HG03066 (cell line): ENCODE measurements around the gene HBZ.
"Not testable (repeated sequence)": the region's sequence is repeated elsewhere in the genome, so short reads cannot be mapped to it uniquely, and the experiment has no call there.

Experiments
- ATAC-seq: cut with Tn5 transposase; IDR thresholded peaks from one replicate; pipeline ENCODE4 v1.9.1; 2021; ENCODE audit warnings: low read depth; ENCODE audit not compliant: unreplicated experiment

HBZ gene

DNA sequence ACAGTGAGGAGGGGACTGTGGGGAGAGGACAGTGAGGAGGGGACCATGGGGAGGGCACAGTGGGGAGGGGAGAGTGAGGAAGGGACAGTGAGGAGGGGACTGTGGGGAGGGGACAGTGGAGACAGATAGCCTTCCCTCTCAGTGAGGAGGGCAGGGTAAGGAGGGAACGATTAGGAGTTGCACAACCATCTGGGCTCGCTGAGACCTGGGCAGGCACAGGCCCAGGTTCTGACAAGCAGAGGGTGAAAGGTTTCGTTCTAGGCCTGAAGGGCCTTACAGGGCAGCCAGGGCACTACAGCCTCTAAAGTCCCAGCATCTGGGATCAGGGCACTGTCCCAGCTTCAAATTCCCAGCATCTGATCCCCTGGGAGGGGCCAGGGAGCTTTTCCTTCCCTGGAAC, 11.3 kb downstream of the HBZ start:
- not testable (repeated sequence) for ATAC-seq

DNA sequence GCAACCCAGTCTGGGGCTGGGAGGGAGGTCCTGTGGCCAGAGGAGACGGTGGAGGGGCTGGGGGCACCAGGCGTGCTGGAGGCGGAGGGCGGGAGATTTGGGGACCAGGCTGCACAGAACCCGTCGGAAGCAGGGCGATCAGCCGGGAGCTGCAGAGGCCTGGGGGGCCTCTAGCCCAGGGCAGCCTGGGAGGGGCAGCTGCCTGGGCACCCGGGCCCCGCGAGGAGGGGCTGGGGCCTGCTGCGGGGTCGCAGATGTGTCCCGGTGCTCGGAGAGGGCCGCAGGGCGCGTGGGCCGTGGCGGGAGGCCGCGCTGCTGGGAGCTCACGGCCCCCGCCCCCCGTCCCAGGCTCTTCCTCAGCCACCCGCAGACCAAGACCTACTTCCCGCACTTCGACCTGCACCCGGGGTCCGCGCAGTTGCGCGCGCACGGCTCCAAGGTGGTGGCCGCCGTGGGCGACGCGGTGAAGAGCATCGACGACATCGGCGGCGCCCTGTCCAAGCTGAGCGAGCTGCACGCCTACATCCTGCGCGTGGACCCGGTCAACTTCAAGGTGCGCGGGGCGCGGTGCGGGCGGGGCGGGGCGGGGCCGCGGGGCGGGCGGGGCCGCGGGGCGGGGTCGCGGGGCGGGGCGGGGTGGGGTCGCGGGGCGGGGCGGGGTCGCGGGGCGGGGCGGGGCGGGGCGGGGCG, 11.8 kb downstream of the HBZ start:
- ATAC-seq: not testable (repeated sequence)

DNA sequence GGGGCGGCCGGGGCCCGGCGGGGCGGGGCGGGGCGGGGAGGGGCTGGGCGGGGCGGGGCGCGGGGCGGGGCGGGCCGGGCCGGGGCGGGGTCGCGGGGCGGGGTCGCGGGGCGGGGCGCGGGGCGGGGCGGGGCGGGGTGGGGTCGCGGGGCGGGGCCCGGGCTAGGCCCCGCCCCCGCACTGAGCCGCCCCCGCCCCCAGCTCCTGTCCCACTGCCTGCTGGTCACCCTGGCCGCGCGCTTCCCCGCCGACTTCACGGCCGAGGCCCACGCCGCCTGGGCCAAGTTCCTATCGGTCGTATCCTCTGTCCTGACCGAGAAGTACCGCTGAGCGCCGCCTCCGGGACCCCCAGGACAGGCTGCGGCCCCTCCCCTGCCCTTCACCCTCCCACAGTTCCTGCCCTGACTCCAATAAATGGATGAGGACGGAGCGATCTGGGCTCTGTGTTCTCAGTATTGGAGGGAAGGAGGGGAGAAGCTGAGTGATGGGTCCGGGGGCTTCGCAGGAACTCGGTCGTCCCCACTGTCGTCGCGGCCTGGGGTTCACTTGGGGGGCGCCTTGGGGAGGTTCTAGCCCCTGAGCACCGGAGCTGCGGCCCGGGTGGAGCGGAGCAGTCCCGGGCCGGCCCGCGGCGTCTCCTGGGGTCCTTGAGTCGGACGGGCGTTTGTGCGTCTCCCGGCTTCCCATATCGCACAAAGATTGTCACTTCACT, 12.5 kb downstream of the HBZ start:
- no peak for ATAC-seq

DNA sequence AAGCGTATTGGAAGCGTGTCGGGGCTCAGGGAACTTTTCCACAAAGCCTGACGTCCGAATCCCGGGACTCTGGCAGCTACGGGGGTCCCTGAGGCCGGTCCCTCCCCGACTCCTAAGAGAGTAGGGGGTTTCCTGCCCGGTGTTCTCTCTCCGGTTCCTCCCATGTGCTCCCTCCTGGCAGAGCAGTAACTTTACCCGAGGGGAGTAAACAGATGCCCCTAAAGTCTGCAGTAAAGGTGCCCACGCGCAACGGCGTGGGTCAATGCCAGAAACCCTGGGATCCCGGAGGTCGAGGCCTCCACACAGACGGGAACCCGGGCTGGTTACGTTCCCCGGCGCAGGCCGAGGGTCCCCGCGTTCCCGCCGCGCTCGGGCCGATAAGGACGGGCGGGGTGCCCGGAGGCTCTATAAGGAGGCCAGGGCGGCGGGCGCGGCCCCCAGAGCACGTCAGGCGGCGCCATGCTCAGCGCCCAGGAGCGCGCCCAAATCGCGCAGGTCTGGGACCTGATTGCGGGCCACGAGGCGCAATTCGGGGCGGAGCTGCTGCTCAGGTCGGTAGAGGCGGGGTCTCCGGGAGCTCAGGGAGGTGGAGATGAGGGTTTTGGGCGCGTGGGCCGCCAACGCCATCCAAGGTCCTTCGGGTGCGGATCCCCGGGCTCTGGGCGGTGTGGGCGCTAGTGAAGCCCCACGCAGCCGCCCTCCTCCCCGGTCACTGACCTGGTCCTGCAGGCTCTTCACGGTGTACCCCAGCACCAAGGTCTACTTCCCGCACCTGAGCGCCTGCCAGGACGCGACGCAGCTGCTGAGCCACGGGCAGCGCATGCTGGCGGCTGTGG, 13.3 kb downstream of the HBZ start, which contains the start of gene HBM:
Gene HBM (plus strand): TSS at position 440 of the 836 bp plus-strand sequence. CDS start 20 bp downstream, at position 460.
- ATAC-seq: no peak

DNA sequence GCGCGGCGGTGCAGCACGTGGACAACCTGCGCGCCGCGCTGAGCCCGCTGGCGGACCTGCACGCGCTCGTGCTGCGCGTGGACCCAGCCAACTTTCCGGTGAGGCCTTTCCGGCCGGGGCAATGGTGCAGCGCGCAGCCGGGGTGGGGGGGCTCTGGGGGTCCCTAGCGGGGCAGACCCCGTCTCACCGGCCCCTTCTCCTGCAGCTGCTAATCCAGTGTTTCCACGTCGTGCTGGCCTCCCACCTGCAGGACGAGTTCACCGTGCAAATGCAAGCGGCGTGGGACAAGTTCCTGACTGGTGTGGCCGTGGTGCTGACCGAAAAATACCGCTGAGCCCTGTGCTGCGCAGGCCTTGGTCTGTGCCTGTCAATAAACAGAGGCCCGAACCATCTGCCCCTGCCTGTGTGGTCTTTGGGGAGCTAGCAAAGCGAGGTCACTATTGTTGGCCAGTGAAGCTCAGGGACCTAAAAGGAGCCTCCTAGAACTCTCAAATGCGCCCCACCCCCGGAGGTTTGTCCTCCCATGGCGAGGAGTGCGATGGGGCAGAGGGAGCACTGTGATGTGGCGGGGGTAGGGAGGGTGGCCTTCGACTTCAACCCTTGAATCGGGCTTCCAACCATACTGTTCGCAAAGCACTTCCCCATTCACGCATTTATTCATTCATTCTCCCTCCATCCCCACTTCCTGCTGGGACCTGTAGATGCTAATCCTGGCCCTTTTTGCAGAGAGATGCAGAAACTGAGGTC, 14.1 kb downstream of the HBZ start:
- no peak for ATAC-seq

DNA sequence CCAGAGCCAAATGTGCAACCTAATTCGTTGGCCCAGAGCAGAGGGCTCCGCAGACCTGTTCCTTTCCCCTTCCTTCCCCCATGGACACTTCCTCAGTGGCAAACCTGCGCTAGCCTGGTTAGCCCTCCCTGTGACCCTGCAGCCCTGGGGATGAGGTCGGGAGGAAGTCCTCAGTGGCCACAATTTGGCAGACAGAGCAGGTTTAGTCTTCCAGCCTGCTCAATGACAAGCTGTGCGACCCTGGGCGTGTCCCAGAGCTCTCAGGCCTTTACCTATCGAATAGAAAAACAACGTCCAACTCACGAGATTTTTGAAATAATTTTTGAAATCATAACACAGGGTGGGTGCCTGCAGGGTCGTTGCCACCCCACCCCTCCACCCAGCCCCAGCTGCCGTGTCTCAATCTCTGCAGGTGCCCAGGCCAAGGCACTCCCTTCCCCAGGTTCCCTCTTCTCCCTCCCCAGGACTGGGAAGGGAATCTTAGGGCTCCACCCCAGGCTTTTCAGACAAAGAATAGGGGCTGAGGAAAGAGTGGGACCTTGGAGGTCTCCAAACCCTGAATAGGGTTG, 14.8 kb downstream of the HBZ start:
- ATAC-seq: no peak

DNA sequence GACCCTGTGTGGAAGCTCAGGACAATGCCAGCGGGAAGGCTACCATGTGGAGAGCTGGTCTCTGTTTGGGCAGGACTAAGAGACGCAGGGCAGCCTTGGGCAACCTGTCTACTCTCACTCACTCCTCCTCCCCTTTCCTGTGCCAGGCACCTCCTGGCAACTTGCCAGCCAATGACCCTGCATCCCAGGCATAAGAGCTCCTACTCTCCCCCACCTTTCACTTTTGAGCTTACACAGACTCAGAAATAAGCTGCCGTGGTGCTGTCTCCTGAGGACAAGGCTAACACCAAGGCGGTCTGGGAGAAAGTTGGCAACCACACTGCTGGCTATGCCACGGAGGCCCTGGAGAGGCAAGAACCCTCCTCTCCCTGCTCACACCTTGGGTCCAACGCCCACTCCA, 16.0 kb downstream of the HBZ start:
- ATAC-seq: no peak

DNA sequence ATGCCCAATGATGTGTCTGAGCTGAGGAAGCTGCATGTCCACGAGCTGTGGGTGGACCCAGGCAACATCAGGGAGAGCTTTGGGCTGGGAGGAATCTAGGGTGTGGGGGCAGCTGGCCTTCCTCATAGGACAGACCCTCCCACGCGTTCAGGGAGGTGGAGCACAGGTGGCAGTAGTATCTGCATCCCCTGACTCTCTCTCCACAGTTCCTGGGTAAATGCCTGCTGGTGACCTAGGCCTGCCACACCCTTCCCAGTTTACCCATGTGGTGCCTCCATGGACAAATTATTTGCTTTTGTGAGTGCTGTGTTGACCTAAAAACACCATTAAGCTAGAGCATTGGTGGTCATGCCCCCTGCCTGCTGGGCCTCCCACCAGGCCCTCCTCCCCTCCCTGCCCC, 16.6 kb downstream of the HBZ start:
- ATAC-seq: no peak

DNA sequence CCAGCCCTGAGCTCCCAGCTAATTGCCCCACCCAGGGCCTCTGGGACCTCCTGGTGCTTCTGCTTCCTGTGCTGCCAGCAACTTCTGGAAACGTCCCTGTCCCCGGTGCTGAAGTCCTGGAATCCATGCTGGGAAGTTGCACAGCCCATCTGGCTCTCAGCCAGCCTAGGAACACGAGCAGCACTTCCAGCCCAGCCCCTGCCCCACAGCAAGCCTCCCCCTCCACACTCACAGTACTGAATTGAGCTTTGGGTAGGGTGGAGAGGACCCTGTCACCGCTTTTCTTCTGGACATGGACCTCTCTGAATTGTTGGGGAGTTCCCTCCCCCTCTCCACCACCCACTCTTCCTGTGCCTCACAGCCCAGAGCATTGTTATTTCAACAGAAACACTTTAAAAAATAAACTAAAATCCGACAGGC, 17.7 kb downstream of the HBZ start:
- ATAC-seq: not testable (repeated sequence)

DNA sequence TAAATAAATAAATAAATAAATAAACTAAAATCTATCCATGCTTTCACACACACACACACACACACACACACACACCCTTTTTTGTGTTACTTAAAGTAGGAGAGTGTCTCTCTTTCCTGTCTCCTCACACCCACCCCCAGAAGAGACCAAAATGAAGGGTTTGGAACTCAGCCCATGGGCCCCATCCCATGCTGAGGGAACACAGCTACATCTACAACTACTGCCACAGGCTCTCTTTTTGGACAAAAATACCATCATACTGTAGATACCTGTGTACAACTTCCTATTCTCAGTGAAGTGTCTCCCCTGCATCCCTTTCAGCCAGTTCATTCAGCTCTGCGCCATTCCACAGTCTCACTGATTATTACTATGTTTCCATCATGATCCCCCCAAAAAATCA, 18.3 kb downstream of the HBZ start:
- ATAC-seq: no peak

DNA sequence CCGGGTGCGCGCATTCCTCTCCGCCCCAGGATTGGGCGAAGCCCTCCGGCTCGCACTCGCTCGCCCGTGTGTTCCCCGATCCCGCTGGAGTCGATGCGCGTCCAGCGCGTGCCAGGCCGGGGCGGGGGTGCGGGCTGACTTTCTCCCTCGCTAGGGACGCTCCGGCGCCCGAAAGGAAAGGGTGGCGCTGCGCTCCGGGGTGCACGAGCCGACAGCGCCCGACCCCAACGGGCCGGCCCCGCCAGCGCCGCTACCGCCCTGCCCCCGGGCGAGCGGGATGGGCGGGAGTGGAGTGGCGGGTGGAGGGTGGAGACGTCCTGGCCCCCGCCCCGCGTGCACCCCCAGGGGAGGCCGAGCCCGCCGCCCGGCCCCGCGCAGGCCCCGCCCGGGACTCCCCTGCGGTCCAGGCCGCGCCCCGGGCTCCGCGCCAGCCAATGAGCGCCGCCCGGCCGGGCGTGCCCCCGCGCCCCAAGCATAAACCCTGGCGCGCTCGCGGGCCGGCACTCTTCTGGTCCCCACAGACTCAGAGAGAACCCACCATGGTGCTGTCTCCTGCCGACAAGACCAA, 20.0 kb downstream of the HBZ start, which contains the start of gene HBA2:
Gene HBA2 (plus strand): TSS at position 503 of the 568 bp plus-strand sequence. CDS start 37 bp downstream, at position 540.
- ATAC-seq: not testable (repeated sequence)

DNA sequence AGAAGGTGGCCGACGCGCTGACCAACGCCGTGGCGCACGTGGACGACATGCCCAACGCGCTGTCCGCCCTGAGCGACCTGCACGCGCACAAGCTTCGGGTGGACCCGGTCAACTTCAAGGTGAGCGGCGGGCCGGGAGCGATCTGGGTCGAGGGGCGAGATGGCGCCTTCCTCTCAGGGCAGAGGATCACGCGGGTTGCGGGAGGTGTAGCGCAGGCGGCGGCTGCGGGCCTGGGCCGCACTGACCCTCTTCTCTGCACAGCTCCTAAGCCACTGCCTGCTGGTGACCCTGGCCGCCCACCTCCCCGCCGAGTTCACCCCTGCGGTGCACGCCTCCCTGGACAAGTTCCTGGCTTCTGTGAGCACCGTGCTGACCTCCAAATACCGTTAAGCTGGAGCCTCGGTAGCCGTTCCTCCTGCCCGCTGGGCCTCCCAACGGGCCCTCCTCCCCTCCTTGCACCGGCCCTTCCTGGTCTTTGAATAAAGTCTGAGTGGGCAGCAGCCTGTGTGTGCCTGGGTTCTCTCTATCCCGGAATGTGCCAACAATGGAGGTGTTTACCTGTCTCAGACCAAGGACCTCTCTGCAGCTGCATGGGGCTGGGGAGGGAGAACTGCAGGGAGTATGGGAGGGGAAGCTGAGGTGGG, 20.9 kb downstream of the HBZ start:
- ATAC-seq: not testable (repeated sequence)

DNA sequence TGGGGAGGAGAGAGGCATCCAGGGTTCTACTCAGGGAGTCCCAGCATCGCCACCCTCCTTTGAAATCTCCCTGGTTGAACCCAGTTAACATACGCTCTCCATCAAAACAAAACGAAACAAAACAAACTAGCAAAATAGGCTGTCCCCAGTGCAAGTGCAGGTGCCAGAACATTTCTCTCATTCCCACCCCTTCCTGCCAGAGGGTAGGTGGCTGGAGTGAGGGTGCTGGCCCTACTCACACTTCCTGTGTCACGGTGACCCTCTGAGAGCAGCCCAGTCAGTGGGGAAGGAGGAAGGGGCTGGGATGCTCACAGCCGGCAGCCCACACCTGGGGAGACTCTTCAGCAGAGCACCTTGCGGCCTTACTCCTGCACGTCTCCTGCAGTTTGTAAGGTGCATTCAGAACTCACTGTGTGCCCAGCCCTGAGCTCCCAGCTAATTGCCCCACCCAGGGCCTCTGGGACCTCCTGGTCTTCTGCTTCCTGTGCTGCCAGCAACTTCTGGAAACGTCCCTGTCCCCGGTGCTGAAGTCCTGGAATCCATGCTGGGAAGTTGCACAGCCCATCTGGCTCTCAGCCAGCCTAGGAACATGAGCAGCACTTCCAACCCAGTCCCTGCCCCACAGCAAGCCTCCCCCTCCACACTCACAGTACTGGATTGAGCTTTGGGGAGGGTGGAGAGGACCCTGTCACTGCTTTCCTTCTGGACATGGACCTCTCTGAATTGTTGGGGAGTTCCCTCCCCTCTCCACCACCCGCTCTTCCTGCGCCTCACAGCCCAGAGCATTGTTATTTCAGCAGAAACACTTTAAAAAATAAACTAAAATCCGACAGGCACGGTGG, 21.7 kb downstream of the HBZ start:
- not testable (repeated sequence) for ATAC-seq

DNA sequence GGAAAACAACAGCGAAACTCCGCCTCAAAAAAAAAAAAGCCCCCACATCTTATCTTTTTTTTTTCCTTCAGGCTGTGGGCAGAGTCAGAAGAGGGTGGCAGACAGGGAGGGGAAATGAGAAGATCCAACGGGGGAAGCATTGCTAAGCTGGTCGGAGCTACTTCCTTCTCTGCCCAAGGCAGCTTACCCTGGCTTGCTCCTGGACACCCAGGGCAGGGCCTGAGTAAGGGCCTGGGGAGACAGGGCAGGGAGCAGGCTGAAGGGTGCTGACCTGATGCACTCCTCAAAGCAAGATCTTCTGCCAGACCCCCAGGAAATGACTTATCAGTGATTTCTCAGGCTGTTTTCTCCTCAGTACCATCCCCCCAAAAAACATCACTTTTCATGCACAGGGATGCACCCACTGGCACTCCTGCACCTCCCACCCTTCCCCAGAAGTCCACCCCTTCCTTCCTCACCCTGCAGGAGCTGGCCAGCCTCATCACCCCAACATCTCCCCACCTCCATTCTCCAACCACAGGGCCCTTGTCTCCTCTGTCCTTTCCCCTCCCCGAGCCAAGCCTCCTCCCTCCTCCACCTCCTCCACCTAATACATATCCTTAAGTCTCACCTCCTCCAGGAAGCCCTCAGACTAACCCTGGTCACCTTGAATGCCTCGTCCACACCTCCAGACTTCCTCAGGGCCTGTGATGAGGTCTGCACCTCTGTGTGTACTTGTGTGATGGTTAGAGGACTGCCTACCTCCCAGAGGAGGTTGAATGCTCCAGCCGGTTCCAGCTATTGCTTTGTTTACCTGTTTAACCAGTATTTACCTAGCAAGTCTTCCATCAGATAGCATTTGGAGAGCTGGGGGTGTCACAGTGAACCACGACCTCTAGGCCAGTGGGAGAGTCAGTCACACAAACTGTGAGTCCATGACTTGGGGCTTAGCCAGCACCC, 22.8 kb downstream of the HBZ start:
- ATAC-seq: no peak

DNA sequence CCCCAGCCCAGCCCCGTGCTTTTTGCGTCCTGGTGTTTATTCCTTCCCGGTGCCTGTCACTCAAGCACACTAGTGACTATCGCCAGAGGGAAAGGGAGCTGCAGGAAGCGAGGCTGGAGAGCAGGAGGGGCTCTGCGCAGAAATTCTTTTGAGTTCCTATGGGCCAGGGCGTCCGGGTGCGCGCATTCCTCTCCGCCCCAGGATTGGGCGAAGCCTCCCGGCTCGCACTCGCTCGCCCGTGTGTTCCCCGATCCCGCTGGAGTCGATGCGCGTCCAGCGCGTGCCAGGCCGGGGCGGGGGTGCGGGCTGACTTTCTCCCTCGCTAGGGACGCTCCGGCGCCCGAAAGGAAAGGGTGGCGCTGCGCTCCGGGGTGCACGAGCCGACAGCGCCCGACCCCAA, 23.6 kb downstream of the HBZ start:
- not testable (repeated sequence) for ATAC-seq

DNA sequence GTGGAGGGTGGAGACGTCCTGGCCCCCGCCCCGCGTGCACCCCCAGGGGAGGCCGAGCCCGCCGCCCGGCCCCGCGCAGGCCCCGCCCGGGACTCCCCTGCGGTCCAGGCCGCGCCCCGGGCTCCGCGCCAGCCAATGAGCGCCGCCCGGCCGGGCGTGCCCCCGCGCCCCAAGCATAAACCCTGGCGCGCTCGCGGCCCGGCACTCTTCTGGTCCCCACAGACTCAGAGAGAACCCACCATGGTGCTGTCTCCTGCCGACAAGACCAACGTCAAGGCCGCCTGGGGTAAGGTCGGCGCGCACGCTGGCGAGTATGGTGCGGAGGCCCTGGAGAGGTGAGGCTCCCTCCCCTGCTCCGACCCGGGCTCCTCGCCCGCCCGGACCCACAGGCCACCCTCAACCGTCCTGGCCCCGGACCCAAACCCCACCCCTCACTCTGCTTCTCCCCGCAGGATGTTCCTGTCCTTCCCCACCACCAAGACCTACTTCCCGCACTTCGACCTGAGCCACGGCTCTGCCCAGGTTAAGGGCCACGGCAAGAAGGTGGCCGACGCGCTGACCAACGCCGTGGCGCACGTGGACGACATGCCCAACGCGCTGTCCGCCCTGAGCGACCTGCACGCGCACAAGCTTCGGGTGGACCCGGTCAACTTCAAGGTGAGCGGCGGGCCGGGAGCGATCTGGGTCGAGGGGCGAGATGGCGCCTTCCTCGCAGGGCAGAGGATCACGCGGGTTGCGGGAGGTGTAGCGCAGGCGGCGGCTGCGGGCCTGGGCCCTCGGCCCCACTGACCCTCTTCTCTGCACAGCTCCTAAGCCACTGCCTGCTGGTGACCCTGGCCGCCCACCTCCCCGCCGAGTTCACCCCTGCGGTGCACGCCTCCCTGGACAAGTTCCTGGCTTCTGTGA, 24.3 kb downstream of the HBZ start, which contains the start of gene HBA1:
Gene HBA1 (plus strand): TSS at position 204 of the 906 bp plus-strand sequence. CDS start 37 bp downstream, at position 241.
- not testable (repeated sequence) for ATAC-seq
